Measurements from ENCODE around the gene SOS2.

- TF ChIP-seq, protein P1, sequence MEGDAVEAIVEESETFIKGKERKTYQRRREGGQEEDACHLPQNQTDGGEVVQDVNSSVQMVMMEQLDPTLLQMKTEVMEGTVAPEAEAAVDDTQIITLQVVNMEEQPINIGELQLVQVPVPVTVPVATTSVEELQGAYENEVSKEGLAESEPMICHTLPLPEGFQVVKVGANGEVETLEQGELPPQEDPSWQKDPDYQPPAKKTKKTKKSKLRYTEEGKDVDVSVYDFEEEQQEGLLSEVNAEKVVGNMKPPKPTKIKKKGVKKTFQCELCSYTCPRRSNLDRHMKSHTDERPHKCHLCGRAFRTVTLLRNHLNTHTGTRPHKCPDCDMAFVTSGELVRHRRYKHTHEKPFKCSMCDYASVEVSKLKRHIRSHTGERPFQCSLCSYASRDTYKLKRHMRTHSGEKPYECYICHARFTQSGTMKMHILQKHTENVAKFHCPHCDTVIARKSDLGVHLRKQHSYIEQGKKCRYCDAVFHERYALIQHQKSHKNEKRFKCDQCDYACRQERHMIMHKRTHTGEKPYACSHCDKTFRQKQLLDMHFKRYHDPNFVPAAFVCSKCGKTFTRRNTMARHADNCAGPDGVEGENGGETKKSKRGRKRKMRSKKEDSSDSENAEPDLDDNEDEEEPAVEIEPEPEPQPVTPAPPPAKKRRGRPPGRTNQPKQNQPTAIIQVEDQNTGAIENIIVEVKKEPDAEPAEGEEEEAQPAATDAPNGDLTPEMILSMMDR (IDR thresholded peaks at IDR 0.05): no peak
- TF ChIP-seq EZH2 (IDR thresholded peaks at IDR 0.05; ENCODE audit: borderline replicate concordance, insufficient read depth, low read depth, low read length, poor library complexity, severe bottlenecking): no peak
Observed at GRCh38 chr14:50085570-50086320, 145.6 kb downstream of the SOS2 start.
